Stimulated activated CD8-positive, alpha-beta memory T cell treated with anti-CD3 and anti-CD28 coated beads, Interleukin-7, amount 100 ng/mL, for 1 hour (primary cell): Measurements from ENCODE around the gene PTPRG.

Experiments
- DNase-seq, 2 donors: peaks; one replicate each; pipeline ENCODE4 v3.0.0-alpha.2; 2020; ENCODE audit warnings: low read depth in 2 of 2

PTPRG gene

DNA sequence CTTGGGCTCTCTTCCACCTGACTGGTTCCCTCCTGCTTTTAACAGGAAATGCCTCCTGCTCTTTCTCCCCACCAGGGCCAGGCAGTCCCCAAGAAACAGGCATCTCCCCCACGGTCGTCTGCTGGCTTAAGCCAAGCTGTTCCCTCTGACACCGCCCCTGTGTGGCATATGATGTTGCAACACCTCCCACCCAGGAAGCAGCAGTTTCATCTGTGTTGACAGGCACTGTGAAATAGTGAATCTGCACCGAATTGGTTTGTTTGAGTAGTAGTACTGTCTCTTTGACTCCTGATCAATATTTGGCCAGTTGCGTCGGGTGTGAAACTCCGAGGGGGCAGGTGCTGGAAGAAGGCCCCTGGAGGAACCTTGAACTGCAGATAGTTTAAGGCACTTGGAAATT, 623.2 kb downstream of the PTPRG start:
- DNase-seq: no peak

- DNase-seq: no peak
These were observed 625.7 kb downstream of the PTPRG start for GRCh38 chr3:62187022-62187431.

- DNase-seq: peak; percentile 18 to 38
These were observed 627.5 kb downstream of the PTPRG start for GRCh38 chr3:62188681-62189375.

- no peak for DNase-seq
These were observed 628.0 kb downstream of the PTPRG start for GRCh38 chr3:62189376-62189698.

DNA sequence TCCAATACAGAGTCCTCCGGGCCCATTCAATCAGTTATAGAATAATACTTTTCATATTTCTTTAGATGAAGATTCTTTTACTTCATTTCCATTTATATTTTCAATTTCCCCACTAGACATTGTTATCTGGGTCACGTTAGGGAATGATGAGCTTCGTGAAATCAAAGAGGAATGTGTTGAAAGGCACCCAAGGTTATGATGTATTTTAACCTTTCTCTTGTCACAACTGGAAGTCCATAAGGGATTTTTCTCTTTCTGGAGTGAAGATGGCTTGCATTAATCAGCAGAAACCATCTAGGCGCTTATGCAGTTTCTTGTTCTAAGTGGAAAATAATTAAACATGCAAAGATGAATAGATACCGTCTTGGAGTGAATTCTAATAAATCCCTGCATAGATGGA, 631.5 kb downstream of the PTPRG start:
- DNase-seq: no peak

- no peak for DNase-seq
These were observed 632.4 kb downstream of the PTPRG start for GRCh38 chr3:62193586-62194345.

DNA sequence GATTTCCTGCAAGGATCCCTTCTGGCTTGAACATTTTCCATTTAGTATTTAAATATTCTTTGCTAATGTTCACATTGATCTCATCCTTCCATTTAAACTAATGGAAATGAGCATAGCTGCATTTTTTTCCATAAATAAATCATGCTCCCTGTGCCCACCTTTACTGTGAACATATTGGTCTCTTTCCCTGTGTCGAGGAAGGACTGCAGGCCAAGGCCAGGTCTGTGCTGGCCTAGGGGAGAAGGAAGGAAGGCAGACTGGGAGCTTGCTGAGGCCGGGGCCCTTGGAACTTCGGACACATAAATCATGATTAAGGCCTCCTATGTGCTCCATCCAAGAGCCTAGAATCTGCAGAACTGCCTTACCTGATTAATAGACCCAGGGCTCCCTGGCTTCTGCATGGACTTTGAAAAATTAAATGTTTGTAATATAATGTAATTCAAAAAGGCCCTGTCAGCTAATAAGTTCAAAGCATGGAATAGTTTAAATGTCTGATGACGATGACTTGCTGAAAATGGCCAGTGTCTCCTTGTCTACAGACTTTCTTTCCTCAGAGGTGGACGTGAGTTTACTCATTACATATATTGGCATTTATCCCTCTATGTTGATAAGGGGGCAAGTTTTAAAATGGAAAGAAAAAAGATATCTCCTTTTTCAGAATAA, 636.1 kb downstream of the PTPRG start:
- DNase-seq: no peak

DNA sequence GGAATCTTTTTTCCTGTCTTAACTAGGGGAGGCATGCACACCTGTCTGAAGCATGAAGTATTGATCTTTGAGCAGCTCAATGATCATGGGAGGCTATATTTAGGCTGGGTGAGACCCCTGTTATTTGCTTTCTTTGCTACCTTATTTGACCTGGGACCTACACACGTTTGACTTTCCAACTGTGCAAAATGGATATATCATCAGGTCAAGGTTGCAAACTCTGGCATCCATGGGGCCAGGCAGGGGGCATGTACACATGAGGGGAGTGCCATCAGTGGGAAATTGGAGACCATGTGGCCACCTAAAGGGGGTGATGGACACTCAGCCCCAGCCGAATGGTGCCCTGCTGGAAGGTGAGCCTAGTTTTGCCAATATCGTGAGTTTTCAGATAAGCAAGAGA, 637.8 kb downstream of the PTPRG start:
- no peak for DNase-seq

- DNase-seq: no peak
These were observed 640.2 kb downstream of the PTPRG start for GRCh38 chr3:62201438-62202035.

GRCh38 chr3:62203152-62203551, 641.8 kb downstream of the PTPRG start:
- no peak for DNase-seq

GRCh38 chr3:62203561-62203960, 642.2 kb downstream of the PTPRG start:
- no peak for DNase-seq

- no peak for DNase-seq
These were observed 645.8 kb downstream of the PTPRG start for GRCh38 chr3:62207197-62207596.

DNA sequence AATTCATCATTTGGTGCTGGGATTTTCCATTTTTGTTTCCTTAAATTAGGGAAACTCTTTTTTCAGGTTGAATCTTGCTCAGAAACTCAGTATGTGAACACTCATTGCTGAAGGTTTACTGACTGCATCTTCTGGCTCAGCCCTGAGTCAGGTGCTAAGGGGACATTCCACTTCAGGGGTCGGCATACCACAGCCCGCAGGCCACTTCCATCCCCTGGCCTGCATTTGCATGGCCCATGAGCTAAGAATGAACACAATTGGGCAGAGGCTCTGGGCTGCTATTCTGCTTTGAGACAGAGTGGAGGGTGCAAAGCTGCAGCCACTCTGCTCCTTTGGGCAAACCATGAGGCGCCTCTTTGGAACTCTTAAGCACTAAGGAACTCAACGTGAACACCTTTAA, 647.0 kb downstream of the PTPRG start:
- DNase-seq: no peak

DNA sequence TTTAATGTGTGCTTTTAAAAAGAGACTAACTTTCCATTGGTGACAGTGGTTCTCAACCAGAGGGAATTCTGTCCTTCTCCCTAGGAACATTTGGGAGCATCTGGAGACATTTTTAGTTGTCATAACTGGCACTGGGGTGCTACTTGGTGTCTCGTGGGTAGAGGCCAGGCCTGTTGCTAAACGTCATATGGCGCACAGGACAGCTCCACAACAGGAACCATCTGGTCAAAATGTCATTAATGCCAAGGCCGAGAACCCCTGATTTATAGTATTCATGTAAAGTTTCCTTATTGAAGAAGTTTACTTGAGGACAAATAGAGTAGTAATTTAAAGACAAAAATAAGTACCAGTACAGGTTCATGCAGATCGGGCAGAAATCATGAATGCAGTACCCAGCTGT, 647.7 kb downstream of the PTPRG start:
- no peak for DNase-seq

- DNase-seq: no peak
These were observed 648.6 kb downstream of the PTPRG start for GRCh38 chr3:62210011-62210410.

DNA sequence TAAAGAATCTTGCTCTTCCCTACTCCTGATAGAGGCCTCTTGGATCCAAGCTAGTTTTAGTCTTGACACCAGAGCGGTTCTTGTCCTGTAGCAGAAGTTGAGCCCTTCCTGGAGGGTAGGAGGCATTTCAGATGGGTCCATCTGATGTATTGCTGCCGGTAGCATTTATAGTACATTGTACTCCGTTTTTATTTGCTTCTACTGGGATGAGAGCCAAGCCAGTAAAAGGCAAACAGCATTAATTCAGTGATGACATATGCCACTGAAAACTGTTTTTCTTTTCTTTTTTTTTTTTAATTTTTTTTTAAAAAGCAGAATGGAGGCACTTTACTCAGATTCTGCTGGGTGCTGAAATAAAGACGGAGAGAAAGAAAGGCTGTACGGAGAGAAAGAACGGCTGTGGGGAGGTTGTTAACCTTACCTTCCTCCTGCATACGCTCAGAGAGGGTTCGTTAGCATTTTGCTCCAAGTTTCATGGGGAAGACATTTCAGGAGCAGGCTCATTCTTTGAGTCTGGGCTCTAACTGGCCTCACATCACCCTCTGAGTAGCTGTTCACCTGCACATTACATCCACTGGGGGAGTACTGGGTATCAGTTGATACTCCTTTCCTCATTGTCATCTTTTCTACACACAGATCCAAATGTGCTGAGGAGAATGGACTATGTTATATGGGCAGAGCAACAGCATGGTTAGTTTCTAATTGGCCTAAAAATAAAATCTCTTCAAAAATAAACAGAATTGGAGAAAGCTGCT, 650.5 kb downstream of the PTPRG start:
- DNase-seq: no peak

GRCh38 chr3:62214850-62215249, 653.5 kb downstream of the PTPRG start:
- DNase-seq: no peak

- no peak for DNase-seq
These were observed 659.2 kb downstream of the PTPRG start for GRCh38 chr3:62220616-62221015.

DNA sequence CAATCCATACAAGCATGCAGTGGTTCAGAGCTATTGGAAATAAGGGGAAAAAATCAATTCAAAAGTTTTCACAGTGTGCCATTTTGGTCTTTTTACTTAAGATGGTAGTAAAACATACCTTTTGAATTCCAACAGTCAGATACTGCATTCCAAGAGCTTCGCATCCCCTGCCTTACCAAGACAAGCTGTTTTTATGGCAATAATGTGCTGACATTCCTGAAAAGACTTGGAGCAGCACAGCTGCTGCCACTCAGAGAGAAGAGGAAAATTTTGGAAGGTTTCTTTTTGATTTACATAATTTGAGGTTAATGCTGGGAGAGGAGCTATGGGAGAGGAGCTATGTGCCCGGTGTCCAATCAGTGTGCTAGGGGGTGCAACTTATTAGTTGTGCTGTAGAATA, 663.7 kb downstream of the PTPRG start:
- DNase-seq: no peak

GRCh38 chr3:62226601-62227339, 665.4 kb downstream of the PTPRG start:
- DNase-seq: no peak

DNA sequence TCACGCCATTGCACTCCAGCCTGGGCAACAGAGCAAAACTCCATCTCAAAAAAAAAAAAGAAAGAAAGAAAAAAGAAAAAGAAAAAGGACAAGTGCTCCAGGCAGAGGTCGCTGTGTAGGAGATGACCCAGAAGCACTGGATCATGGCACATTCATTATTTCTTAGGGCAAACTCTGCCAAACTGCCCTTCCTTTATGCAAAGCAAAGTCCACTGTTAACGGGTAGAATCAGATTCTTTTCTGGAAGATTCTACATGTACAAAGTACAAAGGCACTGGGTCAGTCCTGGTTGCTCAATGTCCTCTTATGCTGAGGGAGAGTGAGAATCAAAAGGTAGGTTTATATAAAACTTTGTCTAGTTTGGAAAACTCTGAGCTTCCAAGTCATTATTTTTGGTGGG, 667.1 kb downstream of the PTPRG start:
- DNase-seq: no peak
